ENCODE results near the gene HSD11B2.

Gene HSD11B2

GRCh38 chr16:67396159-67397035 lies 34.5 kb upstream of the HSD11B2 start:
- no peak for DNase-seq (ENCODE audit: low read depth, low spot score)

GRCh38 chr16:67397036-67397801 lies 33.7 kb upstream of the HSD11B2 start:
- no peak for DNase-seq (ENCODE audit: low read depth, low spot score)

- no peak for DNase-seq (ENCODE audit: low read depth, low spot score)
These were observed 32.9 kb upstream of the HSD11B2 start for GRCh38 chr16:67397812-67398545.

- no peak for DNase-seq (ENCODE audit: low read depth, low spot score)
These were observed 32.2 kb upstream of the HSD11B2 start for GRCh38 chr16:67398546-67399217.

- DNase-seq (ENCODE audit: low read depth, low spot score), result no peak
These were observed 31.6 kb upstream of the HSD11B2 start for GRCh38 chr16:67399218-67399733.

GRCh38 chr16:67399749-67400704 lies 30.9 kb upstream of the HSD11B2 start:
- no peak for DNase-seq (ENCODE audit: low read depth, low spot score)

GRCh38 chr16:67400901-67401300 lies 30.0 kb upstream of the HSD11B2 start:
- no peak for DNase-seq (ENCODE audit: low read depth, low spot score)

- DNase-seq (ENCODE audit: low read depth, low spot score), result no peak
These were observed 26.9 kb upstream of the HSD11B2 start for GRCh38 chr16:67403976-67404555.

GRCh38 chr16:67404740-67405226 lies 26.1 kb upstream of the HSD11B2 start:
- no peak for DNase-seq (ENCODE audit: low read depth, low spot score)

- DNase-seq (ENCODE audit: low read depth, low spot score), result no peak
These were observed 25.6 kb upstream of the HSD11B2 start for GRCh38 chr16:67405336-67405735.

- no peak for DNase-seq (ENCODE audit: low read depth, low spot score)
These were observed 24.6 kb upstream of the HSD11B2 start for GRCh38 chr16:67406111-67406971.

GRCh38 chr16:67407176-67407787 lies 23.6 kb upstream of the HSD11B2 start:
- no peak for DNase-seq (ENCODE audit: low read depth, low spot score)

- DNase-seq (ENCODE audit: low read depth, low spot score), result no peak
These were observed 23.0 kb upstream of the HSD11B2 start for GRCh38 chr16:67407788-67408452.

- DNase-seq (ENCODE audit: low read depth, low spot score), result no peak
These were observed 21.3 kb upstream of the HSD11B2 start for GRCh38 chr16:67409631-67410030.

- DNase-seq (ENCODE audit: low read depth, low spot score), result no peak
These were observed 19.6 kb upstream of the HSD11B2 start for GRCh38 chr16:67411339-67411738.

GRCh38 chr16:67412294-67412693 lies 18.6 kb upstream of the HSD11B2 start:
- no peak for DNase-seq (ENCODE audit: low read depth, low spot score)
